Measurements from ENCODE around the gene ECM2. TPM values are rescaled to one million over a fixed set of nuclear protein-coding genes. Genes with fewer than 3 reads are reported as not detected.

Gene ECM2
- total and polyA plus RNA-seq, 2 donors (not counting 1 experiment from before 2014, with no cell fraction given), result 6.8 to 17.2 TPM

GRCh38 chr9:92512622-92513021 is 23.2 kb downstream of the ECM2 start:
- DNase-seq (ENCODE audit: low read depth in 2 of 2), result peak in 1 of 2 donors; percentile 73
- TF ChIP-seq, protein P1, sequence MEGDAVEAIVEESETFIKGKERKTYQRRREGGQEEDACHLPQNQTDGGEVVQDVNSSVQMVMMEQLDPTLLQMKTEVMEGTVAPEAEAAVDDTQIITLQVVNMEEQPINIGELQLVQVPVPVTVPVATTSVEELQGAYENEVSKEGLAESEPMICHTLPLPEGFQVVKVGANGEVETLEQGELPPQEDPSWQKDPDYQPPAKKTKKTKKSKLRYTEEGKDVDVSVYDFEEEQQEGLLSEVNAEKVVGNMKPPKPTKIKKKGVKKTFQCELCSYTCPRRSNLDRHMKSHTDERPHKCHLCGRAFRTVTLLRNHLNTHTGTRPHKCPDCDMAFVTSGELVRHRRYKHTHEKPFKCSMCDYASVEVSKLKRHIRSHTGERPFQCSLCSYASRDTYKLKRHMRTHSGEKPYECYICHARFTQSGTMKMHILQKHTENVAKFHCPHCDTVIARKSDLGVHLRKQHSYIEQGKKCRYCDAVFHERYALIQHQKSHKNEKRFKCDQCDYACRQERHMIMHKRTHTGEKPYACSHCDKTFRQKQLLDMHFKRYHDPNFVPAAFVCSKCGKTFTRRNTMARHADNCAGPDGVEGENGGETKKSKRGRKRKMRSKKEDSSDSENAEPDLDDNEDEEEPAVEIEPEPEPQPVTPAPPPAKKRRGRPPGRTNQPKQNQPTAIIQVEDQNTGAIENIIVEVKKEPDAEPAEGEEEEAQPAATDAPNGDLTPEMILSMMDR (conservative IDR thresholded peaks at IDR 0.05 in 1 of 2, IDR thresholded peaks at IDR 0.05 in 1 of 2; ENCODE audit: low read depth in 1 of 2, low read length in 2 of 2), result no peak
- TF ChIP-seq EZH2 (IDR thresholded peaks at IDR 0.05; ENCODE audit: low read length, missing control alignments), result no peak
- Histone ChIP-seq H3K4me1 (ENCODE audit: control insufficient read depth, extremely low read depth, insufficient read depth, low read length) (peaks cover 7% of the 10 kb centered on the region), H2AFZ (ENCODE audit: low read length) (no peak overlapping the region), H3K27ac (ENCODE audit: insufficient read depth, low read length) (no peak overlapping the region), H3K4me2 (ENCODE audit: extremely low read depth, insufficient read depth, low read length) (no peak overlapping the region), H3K79me2 (ENCODE audit: control insufficient read depth, insufficient read depth, low read length) (no peaks in the 10 kb centered on the region), H3K9ac (ENCODE audit: insufficient read depth, low read length) (no peak overlapping the region), H3K36me3 (ENCODE audit: control insufficient read depth, insufficient read depth, low read length) (no peaks in the 10 kb centered on the region), H3K4me3 (replicated peaks in 1 of 4; ENCODE audit: control extremely low read depth in 1 of 4, insufficient read depth in 1 of 4, low read depth in 3 of 4, low read length in 4 of 4) (no peak overlapping the region), H3K9me3 (ENCODE audit: control insufficient read depth, insufficient read depth, low read depth, low read length) (no peaks in the 10 kb centered on the region), H4K20me1 (ENCODE audit: control insufficient read depth, extremely low read depth, insufficient read depth, low read length) (no peaks in the 10 kb centered on the region), H3K27me3 (ENCODE audit: control insufficient read depth, insufficient read depth, low read length) (no peaks in the 10 kb centered on the region)

DNA sequence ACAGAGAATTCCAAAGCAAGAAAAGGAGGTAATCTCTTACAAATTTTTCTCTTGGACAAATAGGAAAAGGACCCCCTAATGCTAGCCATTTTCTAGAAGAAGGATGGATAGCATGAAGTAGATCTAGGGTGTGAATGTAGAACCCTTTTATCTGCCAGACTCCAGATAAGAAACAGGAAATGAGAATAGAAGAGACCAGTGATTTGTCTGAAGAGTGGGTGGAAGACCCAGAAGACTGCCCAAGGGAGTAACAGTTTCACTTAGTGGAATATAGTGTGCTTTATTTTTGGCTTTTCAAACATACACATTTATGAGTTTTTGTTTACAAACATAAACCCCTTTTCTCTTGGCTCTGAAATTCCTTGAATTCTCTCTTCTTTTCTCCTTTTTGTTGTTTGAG is 25.0 kb downstream of the ECM2 start:
- H3K4me2 ChIP-seq (ENCODE audit: extremely low read depth, insufficient read depth, low read length), result no peak overlapping the region
- H3K4me1 ChIP-seq (ENCODE audit: control insufficient read depth, extremely low read depth, insufficient read depth, low read length), result peaks cover 19% of the 10 kb centered on the region
- H3K79me2 ChIP-seq (ENCODE audit: control insufficient read depth, insufficient read depth, low read length), result no peaks in the 10 kb centered on the region
- H3K36me3 ChIP-seq (ENCODE audit: control insufficient read depth, insufficient read depth, low read length), result no peaks in the 10 kb centered on the region
- H4K20me1 ChIP-seq (ENCODE audit: control insufficient read depth, extremely low read depth, insufficient read depth, low read length), result no peaks in the 10 kb centered on the region
- H3K9me3 ChIP-seq (ENCODE audit: control insufficient read depth, insufficient read depth, low read depth, low read length), result no peaks in the 10 kb centered on the region
- H3K9ac ChIP-seq (ENCODE audit: insufficient read depth, low read length), result no peak overlapping the region
- no peaks in the 10 kb centered on the region for H3K27me3 ChIP-seq (ENCODE audit: control insufficient read depth, insufficient read depth, low read length)
- no peak for TF ChIP-seq EZH2 (IDR thresholded peaks at IDR 0.05; ENCODE audit: low read length, missing control alignments)
- TF ChIP-seq, protein P1 (conservative IDR thresholded peaks at IDR 0.05 in 1 of 2, IDR thresholded peaks at IDR 0.05 in 1 of 2; ENCODE audit: low read depth in 1 of 2, low read length in 2 of 2), result no peak
- no peak overlapping the region for H2AFZ ChIP-seq (ENCODE audit: low read length)
- H3K4me3 ChIP-seq (replicated peaks in 1 of 4; ENCODE audit: control extremely low read depth in 1 of 4, insufficient read depth in 1 of 4, low read depth in 3 of 4, low read length in 4 of 4), result no peak overlapping the region
- no peak for DNase-seq (ENCODE audit: low read depth in 2 of 2)
- no peak overlapping the region for H3K27ac ChIP-seq (ENCODE audit: insufficient read depth, low read length)

GRCh38 chr9:92509050-92509449 is 26.7 kb downstream of the ECM2 start:
- TF ChIP-seq, protein P1 (conservative IDR thresholded peaks at IDR 0.05 in 1 of 2, IDR thresholded peaks at IDR 0.05 in 1 of 2; ENCODE audit: low read depth in 1 of 2, low read length in 2 of 2), result no peak
- no peak for TF ChIP-seq EZH2 (IDR thresholded peaks at IDR 0.05; ENCODE audit: low read length, missing control alignments)
- Histone ChIP-seq H3K9ac (ENCODE audit: insufficient read depth, low read length) (no peak overlapping the region), H3K79me2 (ENCODE audit: control insufficient read depth, insufficient read depth, low read length) (no peaks in the 10 kb centered on the region), H3K4me3 (replicated peaks in 1 of 4; ENCODE audit: control extremely low read depth in 1 of 4, insufficient read depth in 1 of 4, low read depth in 3 of 4, low read length in 4 of 4) (no peak overlapping the region), H3K4me1 (ENCODE audit: control insufficient read depth, extremely low read depth, insufficient read depth, low read length) (peaks cover 29% of the 10 kb centered on the region), H3K4me2 (ENCODE audit: extremely low read depth, insufficient read depth, low read length) (no peak overlapping the region), H2AFZ (ENCODE audit: low read length) (no peak overlapping the region), H3K36me3 (ENCODE audit: control insufficient read depth, insufficient read depth, low read length) (no peaks in the 10 kb centered on the region), H3K9me3 (ENCODE audit: control insufficient read depth, insufficient read depth, low read depth, low read length) (no peaks in the 10 kb centered on the region), H4K20me1 (ENCODE audit: control insufficient read depth, extremely low read depth, insufficient read depth, low read length) (no peaks in the 10 kb centered on the region), H3K27me3 (ENCODE audit: control insufficient read depth, insufficient read depth, low read length) (no peaks in the 10 kb centered on the region), H3K27ac (ENCODE audit: insufficient read depth, low read length) (no peak overlapping the region)
- DNase-seq (ENCODE audit: low read depth in 2 of 2), result no peak
